HG02588 (cell line): ENCODE data around the gene CLIC5.

Source experiments
- ATAC-seq: cut with Tn5 transposase; IDR thresholded peaks from one replicate; pipeline ENCODE4 v1.9.1; 2021; ENCODE audit warnings: mild to moderate bottlenecking, moderate library complexity; ENCODE audit not compliant: unreplicated experiment

CLIC5 gene

DNA sequence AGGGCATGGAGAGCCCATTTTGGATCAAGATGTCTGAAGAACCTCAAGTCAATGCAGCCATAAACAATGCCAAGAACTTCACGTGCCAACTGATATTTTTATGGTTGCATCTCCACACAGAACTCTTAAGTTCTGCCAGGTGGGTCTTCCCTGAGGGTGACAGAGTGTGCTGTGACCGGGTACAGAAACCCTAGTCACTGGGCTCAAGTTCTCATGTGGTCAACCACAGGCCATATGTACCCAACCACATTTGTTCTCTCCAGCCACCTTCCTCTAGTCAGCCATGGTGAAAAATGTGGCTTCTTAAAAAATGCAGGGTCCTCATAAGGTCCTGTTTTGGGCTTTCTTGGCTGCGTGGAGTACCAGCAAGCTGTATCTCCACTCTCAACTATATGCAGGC is 48.9 kb downstream of the CLIC5 start:
- peak; percentile 49 for ATAC-seq

DNA sequence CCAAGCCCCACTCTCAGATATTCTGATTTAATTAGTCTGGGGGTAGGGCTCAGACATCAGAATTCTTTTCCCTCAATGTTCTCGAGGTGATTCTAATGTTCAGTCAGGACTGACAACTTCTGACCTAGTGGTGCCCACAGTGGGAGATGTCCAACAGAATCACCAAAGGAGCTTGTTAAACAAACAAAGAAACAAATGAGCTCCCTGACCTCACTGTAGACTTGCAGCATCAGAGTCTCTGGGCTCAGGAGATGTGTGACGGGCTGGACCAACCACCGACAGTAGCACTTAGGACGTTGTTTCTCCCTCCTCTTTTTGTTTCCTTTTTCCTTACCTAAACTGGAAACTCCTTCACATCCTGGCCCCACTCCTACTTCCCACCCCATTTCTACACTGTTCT is 49.3 kb downstream of the CLIC5 start:
- no peak for ATAC-seq

DNA sequence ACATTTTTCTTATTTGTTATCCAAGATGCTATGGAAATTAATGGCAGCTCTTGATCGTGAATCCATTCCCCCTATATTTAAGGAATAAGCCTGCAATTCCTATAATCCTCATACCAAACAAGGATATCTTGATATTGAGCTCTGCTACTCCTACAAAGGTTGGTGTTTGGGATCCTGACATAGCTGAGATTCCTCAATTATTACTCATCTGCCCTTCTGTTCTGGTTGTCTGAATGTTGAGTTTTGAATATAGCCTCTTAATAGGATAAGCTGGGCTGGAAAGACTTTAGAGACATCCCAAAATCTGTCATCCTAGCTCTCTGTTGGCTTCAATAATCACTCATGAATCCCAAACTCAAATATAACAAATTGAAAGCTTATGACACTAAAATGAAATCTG is 49.9 kb downstream of the CLIC5 start:
- ATAC-seq: no peak

DNA sequence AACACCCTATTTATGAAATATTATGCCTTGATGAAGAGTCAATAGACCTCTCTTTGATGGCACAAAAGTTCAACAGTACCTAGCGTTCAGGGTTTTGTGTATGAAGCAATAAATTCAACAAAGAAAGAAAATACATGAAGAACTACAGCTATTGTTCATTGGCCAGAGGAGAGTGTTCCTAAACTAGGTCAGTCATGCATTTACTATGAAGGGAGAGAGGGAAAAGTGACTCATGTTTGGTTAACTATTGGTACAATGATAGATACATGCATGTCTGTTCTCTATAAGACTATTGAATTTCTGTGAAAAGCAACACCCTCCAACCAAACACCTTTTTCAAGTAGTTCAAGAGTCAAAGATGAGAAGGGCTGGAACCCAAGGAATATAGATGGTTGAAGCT is 50.7 kb downstream of the CLIC5 start:
- no peak for ATAC-seq

DNA sequence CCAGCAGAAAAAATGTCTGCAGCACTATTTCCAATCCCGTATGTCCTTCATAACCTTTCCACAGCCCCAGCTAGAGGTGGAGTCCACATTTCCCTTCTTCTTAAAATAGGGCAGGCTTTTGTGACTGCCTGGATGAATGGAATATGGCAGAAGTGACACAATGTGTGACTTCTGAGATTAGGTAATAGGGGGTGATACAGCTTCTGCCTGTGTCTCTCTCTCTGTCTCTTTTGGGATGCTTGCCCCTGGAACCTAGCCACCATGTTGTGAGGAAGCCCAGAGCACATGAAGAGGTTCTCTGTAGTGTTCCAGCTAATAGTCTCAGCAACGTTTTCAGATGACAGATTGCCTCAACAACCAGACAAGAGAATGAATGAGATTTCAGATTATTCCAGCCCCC is 51.4 kb downstream of the CLIC5 start:
- no peak for ATAC-seq

DNA sequence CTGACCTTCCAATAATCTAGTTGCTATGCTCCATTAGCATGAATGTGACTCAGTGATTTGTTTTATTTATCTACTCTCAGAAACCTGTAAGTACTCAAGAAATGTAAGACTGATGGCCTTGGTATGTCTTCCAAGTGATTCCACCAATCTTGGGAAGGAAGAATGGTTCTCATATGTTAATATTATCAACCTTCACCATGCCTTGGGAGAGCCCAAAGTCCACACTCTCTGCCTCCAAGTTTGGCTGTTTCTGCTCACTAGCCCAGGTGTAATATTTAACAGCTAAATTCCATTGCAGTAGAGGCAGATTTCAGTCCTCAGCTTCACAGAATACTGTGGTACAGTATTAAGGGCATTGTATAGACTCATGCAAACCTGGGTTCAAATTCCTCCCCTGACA is 51.8 kb downstream of the CLIC5 start:
- ATAC-seq: no peak

DNA sequence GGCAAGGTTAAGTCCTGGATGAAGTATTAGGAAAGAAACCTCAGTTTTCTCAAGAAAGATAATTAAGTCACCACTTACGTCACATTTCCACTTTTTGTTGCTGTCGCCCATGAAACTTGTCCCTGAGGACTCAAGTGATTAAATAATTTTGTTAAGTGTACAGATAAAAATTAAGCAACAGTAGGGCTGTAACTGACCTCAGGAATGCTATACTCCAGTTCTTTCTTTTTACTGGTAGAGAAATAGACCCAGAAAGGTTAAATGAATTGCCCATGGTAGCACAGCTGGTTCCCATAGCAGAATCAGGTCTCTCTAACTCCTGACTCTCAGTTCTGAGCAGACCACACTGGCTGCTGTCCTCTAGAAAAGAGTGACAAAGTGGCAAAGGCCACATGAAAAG is 54.5 kb downstream of the CLIC5 start:
- no peak for ATAC-seq

DNA sequence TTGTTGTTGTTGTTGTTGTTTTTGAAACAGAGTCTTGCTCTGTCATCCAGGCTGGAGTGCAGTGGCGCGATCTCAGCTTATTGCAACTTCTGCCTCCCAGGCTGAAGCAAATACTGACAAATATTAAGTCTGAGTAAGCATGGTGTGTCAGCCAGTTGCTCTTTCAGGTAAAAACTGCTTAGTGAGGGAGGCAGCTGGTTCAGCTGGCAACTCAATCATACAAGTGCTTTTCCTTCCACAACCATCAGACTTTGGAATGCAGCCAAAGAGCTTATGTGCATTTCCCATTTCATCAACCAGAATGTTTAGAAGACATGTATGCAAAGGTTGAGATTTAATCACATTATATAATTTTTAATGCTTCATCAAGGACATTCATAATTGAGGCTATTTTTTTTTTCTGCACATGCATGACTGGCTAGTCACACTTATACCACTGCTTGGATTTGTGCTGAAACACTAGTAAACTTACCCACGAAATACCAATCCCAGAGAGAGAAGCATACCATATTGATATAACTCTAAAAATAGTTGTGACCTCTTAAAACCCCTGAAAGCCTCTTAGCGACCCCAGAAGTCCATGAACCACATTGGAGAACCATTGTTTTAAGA is 56.0 kb downstream of the CLIC5 start:
- no peak for ATAC-seq

DNA sequence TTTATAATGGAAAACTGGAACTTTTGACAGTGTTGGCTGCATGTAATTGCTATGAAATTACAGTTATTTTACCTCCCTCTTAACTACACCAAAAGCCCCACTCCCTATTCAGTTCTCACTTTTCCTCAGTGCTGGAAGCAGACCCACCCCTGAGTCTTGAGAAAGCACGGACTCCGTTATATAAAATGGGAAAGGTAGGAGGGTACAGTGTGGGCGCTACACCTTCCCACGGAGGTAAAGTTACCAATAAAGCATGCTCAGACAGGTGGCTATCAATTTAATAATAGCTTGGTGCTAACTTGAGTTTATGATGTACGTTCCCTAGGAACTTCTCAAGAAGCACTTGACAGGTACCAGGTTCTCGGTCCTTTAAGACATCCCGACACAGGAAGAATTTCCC is 59.0 kb downstream of the CLIC5 start:
- ATAC-seq: no peak

DNA sequence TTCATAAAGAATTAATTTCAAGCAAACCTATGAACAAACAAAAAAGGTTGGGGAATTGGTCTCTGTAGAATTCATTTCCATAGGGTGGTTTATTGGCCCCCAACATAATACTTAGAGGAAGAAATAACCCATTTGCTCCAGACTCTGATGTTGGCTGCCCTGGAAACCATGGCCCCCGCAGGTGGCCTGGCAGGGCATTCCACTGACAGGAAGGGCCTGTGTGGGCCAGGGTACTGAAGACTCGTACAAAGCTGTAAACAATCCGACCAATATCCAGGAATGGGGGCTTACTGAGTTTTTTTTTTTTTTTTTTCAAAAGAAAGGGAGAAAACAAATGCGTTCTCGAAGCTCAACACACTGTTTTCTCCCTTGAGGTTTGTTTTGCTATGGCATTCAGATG is 59.5 kb downstream of the CLIC5 start:
- ATAC-seq: no peak

DNA sequence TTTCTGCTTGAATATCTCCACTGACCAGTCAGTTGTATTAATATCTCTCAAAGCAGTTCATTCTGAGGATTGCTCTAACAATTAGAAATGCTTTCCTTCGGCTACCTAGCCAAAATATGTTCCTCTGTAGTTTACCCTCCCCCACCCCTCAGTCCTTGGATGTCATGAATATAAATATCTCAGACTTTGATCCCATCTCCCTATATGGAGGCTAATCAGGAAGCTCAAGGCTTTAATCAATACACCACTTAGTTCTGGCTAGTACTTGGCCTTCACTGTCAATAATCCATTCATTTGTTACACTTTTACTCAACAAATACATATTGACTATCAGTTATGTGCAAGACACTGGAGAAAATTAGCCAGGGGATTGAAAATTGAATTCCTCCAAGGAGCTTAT is 60.1 kb downstream of the CLIC5 start:
- ATAC-seq: no peak

DNA sequence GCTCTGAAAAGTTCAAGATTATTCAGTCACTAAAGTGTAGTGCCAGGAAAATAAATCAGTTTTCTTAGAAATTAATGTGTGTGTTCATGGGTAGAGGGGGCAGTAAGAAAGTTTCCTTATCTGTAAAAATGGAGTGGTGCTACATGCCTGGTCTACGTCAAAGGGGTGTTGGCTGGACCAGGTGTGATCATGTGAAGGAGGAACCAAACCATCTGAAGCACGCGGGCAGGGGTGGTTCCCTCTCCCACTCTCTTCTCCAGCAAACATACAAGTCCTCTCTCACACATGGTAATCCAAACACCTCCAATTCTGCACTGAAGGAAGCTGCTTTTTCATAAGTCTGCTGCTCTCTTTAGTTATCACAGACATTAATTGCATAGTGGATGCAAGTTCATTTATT is 63.1 kb downstream of the CLIC5 start:
- no peak for ATAC-seq

DNA sequence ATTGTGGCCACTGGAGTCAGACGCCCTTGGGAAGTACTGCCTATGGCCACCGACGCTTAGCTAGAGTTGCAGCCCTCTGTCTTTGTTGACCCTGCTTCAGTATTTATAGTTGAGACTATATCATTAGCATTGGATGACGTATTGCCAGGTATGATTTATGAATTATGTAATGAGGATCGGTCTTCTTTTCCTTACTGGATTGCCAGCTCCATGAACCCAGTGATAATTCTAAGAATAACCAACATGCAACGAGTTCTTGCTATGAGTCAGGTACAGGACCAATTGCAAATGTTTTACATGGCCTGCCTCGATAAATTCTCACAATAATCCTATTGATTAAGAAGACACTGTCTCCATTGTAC is 63.5 kb downstream of the CLIC5 start:
- ATAC-seq: no peak

DNA sequence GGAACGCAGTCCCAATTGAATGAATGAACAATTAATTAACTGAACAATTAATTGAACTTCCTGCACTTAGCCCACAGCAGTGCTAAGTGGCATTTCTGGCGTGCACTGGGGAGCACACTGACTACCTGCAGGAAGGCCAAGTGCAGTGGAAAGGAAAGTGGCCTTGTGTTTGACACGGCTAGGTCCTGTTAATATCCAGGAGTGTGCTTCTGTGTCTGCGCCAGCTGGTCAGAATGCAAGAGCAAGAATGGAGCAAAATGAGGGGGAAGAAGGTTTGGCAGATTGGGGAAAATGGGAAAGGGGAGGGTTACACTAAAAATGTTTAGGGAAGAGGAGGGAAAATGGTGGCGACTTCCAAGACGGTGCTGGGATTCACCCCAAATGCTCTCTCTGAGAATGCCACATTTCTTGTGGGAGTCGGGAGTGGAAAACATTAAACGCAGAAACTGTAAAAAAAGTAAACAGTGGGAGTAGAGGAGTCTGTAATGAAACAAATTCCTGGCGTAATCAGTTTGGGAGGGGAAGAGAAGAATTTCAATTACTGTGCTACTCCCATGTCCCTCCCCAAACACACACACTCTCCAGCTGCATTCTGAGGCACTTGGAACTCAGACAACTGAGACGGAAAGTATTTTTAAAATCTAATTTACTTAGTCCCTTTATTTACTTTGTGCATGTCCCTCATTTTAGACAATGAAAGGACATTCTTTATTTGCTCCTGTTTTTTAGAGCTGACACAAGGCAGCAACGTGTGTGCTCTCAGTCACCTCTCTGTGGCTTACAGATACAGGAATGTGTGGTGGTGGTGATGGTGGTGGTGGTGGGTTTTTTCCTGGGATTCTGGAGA is 64.1 kb downstream of the CLIC5 start:
- no peak for ATAC-seq

DNA sequence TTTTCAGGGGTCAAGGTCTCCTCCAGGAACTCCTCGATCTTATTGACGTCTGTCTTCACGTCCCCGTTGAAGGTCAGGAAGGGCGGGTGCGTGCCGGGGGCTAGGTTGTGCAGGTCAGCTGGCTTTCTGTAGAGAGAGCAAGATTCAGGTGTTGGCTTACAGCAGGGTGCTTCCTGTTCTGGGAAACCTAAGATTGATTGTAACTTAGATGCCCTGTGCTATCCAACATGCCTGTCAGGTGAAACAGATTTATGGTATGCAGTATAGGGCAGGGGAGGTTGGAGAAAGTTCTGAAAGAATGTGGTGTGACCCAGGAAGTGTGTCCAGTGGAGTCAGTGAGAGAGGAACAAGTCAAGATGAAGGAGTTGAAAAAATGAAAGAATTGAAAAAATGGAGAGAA is 66.4 kb downstream of the CLIC5 start:
- ATAC-seq: no peak

DNA sequence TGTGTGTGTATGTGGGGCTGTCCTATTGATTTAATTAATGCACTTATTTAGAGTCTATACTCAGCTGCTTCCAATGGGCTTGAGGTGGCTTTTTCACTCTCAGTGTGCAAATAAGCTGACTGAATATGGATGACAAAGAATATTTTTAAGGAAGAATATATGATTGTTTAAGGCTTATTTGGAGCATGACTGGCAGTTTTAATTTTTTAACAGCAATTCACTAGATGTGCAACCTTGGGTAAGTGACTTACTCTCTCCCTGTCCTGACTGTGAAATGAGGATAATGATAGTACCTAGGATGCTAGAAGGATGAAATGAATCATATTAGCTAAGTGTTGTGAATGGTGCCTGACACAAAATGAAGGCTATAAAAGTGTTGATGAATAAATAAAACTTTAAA is 67.9 kb downstream of the CLIC5 start:
- no peak for ATAC-seq

DNA sequence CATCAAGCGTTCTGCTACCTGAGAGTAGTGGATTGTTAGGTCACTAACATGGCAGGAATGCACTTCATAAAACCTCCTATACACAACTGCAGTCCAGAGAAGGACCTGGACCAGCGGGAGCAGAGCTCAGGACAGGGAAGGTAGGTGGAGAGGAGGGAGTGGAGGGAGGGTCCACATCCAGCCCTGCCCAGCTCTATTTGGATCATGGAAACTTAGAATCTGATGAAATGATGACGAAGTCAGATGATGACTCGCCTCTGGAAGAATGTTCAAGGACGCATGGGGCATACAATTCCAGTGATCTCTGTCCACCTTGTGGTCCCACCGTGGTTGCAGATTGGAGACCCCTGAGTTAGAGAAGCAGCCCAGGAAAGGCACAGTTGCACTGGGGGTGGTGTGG is 68.8 kb downstream of the CLIC5 start:
- ATAC-seq: no peak

DNA sequence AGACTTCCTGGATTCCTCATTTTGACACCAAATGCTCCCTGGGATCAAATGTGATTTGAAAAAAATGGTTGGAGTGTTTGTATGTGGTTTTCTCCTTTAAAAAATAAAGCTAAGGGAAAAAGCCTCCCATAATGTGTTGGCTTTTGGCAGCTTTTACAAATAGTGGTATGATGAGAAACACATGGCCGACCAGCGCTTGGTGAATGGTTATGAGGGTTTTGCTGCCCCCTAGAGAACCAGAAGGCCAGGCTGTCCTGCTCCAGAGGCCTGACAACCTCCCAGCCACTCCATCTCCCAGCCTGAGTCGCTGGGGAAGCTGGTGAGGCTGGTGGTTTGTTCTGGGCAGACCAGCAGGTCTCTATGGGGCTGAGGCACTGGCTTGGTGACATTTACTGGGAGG is 69.3 kb downstream of the CLIC5 start:
- no peak for ATAC-seq

DNA sequence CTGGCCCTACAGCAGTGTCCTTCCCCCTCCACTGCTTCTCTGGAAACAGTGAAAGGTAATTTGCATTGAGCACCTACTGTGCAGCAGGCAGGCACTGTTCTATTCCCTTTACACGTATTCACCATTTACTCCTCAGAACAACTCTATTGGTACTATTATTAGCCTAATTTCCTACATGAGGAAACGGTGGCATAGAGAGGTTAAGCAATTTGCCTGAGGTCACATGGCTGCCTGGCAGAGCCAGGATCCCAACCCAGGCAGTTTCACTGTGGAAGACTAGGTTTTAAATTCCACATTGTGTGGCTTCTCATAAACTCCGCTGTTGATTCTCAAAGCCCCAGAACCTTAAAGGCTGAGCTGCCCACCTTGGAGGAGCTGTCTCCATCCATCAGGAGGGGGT is 72.7 kb downstream of the CLIC5 start:
- ATAC-seq: no peak

DNA sequence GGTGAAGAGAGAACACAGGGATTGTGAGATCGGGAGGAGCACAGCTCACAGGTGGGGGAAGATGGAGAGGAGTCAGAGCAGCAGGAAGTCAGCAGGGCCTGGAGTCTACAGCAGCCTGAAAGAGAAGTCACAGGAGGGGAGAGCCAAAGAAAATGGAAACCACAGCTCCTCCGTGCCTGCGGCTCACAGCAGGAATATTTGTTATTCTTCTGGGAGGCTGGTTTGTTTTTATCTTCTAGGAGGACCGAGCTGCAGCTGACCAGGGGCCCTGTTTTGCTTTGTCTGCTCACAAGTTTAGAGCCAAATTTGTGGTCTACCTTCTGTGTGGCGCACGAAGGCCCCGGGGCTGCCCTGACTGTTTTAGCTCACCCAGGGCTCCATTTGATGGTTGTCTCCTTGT is 81.8 kb downstream of the CLIC5 start:
- no peak for ATAC-seq

DNA sequence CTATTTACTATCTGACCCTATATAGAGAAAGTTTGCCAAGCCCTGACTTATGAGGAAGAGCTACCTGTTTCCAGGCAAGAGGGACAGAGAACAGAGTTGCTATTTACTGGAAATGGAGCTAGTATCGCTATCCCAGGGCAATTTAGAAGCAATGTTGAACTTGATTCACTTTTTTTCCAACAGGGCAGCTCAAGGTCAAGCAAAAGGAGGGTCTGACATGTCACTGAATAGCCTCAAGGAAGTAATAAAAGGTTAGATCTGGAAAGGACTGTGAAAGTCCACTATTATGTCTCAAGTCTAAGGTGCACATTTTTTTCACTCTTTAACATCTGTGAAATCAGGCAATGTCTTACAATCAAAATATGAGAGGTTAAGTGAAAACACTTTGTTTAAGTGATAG is 84.4 kb downstream of the CLIC5 start:
- no peak for ATAC-seq

DNA sequence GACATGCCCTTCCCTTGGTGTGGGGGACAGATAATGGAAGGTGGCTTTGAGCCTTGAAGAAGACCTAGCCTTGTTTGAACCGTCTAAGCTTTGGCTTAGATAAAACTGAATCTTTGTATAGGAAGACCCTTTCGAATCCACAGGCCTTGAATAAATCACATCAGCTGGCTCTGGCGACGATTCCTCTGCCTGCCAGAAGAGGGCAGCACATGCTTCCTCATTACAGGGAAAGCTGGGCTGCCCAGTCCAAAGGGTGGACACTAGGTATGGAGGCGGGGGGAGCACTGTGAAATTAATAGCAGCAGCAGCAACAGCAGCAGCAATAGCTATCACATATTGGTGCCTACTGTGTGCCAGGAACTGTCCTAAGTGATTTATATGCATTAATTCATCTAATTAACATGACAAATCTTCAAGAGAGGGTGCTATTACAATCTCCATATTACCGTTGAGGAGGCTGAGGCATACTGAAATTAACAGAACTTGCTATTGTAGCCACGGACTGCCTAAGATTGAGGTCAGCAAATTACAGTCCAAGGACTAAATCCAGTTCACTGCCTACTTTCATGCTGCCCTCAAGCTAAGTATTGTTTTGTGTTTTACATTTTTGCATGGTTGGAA is 85.1 kb downstream of the CLIC5 start:
- ATAC-seq: no peak
